GM03348 (cell line): Measurements from ENCODE around the gene TMEM207.
"Not testable (repeated sequence)": the region's sequence is repeated elsewhere in the genome, so short reads cannot be mapped to it uniquely, and the experiment has no call there.

Source experiments
- DNase-seq: peaks from one replicate; pipeline ENCODE4 v3.0.0; 2012; ENCODE audit warnings: low spot score

The TMEM207 gene

GRCh38 chr3:190449801-190450200 lies at the start of gene TMEM207:
TMEM207 (minus strand) TSS chr3:190449901; CDS start chr3:190449809, 92 bp downstream.
- no peak for DNase-seq

GRCh38 chr3:190499122-190499521 lies 49.4 kb upstream of the TMEM207 start:
- no peak for DNase-seq

- no peak for DNase-seq
These were observed 48.6 kb upstream of the TMEM207 start for GRCh38 chr3:190498293-190498692.

- DNase-seq: no peak
These were observed 48.1 kb upstream of the TMEM207 start for GRCh38 chr3:190497811-190498210.

GRCh38 chr3:190496859-190497258 lies 47.2 kb upstream of the TMEM207 start:
- DNase-seq: no peak

- peak; percentile 11 for DNase-seq
These were observed 46.1 kb upstream of the TMEM207 start for GRCh38 chr3:190495796-190496195.

- DNase-seq: no peak
These were observed 45.7 kb upstream of the TMEM207 start for GRCh38 chr3:190495354-190495753.

- no peak for DNase-seq
These were observed 45.2 kb upstream of the TMEM207 start for GRCh38 chr3:190494907-190495306.

- no peak for DNase-seq
These were observed 43.3 kb upstream of the TMEM207 start for GRCh38 chr3:190492966-190493365.

GRCh38 chr3:190492129-190492528 lies 42.4 kb upstream of the TMEM207 start:
- DNase-seq: no peak

- no peak for DNase-seq
These were observed 41.9 kb upstream of the TMEM207 start for GRCh38 chr3:190491533-190492054.

GRCh38 chr3:190486908-190487607 lies 37.4 kb upstream of the TMEM207 start:
- DNase-seq: no peak

GRCh38 chr3:190486533-190486864 lies 36.8 kb upstream of the TMEM207 start:
- DNase-seq: no peak

GRCh38 chr3:190485830-190486532 lies 36.3 kb upstream of the TMEM207 start:
- no peak for DNase-seq

- DNase-seq: peak; percentile 13
These were observed 32.1 kb upstream of the TMEM207 start for GRCh38 chr3:190481779-190482178.

GRCh38 chr3:190473261-190473660 lies 23.6 kb upstream of the TMEM207 start:
- not testable (repeated sequence) for DNase-seq

- no peak for DNase-seq
These were observed 18.2 kb upstream of the TMEM207 start for GRCh38 chr3:190467922-190468321.

GRCh38 chr3:190458040-190458439 lies 8.3 kb upstream of the TMEM207 start:
- peak; percentile 5 for DNase-seq

- no peak for DNase-seq
These were observed 7.1 kb upstream of the TMEM207 start for GRCh38 chr3:190456770-190457169.

- DNase-seq: no peak
These were observed 6.1 kb upstream of the TMEM207 start for GRCh38 chr3:190455828-190456227.

- no peak for DNase-seq
These were observed 1.4 kb downstream of the TMEM207 start for GRCh38 chr3:190448256-190448655.

- no peak for DNase-seq
These were observed 3.0 kb downstream of the TMEM207 start for GRCh38 chr3:190446573-190447279.
